ENCODE results near the gene GP1BA. TPM values are rescaled to one million over a fixed set of nuclear protein-coding genes. Genes with fewer than 3 reads are reported as not detected.

Gene GP1BA
- total RNA-seq, 1 experiment from 2014 or later: not detected

GRCh38 chr17:4950075-4950745 is 18.1 kb downstream of the GP1BA start (continued):
- TF ChIP-seq E2F1 (CRISPR knock-in tag; IDR thresholded peaks at IDR 0.05): no peak
- no peak for TF ChIP-seq ZNF416 (CRISPR knock-in tag; IDR thresholded peaks at IDR 0.05)
- 0 out of 2 replicates have a peak, but pooled peaks have one; percentile 17 for TF ChIP-seq ARID4B (CRISPR knock-in tag; IDR thresholded peaks at IDR 0.05; ENCODE audit: borderline replicate concordance)
- 0 out of 2 replicates have a peak, but pooled peaks have one; percentile 4 for TF ChIP-seq FOXP1 (CRISPR knock-in tag; IDR thresholded peaks at IDR 0.05; ENCODE audit: borderline replicate concordance)
- no peak for TF ChIP-seq ZBTB21 (CRISPR knock-in tag; IDR thresholded peaks at IDR 0.05; ENCODE audit: borderline replicate concordance)
- TF ChIP-seq FOXK1 (CRISPR knock-in tag; IDR thresholded peaks at IDR 0.05): 0 out of 2 replicates have a peak, but pooled peaks have one; percentile 5

GRCh38 chr17:4950746-4951204 is 18.7 kb downstream of the GP1BA start, which contains the start of gene ENO3:
Gene ENO3, plus strand, starts transcription at chr17:4951119. Its CDS starts 711 bp downstream, at chr17:4951830.
- Mint-ChIP-seq H3K9me3 (no peaks in the 10 kb centered on the region), H3K27ac (peak within 1 kb of the TSS; percentile 96), H3K4me3 (peak within 1 kb of the TSS; percentile 85), H3K4me1 (peaks cover 39% of the 10 kb centered on the region), H3K27me3 (ENCODE audit: low read depth) (no peaks in the 10 kb centered on the region), H3K36me3 (peaks cover 12% of the 10 kb centered on the region)
- TF ChIP-seq PRRX2 (CRISPR knock-in tag; IDR thresholded peaks at IDR 0.05) (no peak), HMGXB4 (CRISPR knock-in tag; IDR thresholded peaks at IDR 0.05) (peak; percentile 41; the same call in 1 of the 2 replicates)
- peak; percentile 4 for ATAC-seq
- peak; percentile 42 for DNase-seq (ENCODE audit: low spot score)
- POLR2A ChIA-PET: interaction anchor here (1.0 to 2.5 kb wide), 4 partner anchors 11 to 51 kb away, joined by 3 to 18 read pairs (median 6); partner anchors contain the start of genes C17orf107, RNF167, SLC25A11 and SPAG7
- CTCF ChIA-PET: interaction anchor here (0.5 to 5.4 kb wide), 10 partner anchors 8 to 111 kb away, joined by 3 to 27 read pairs (median 4); partner anchors contain the start of genes INCA1, KIF1C, RNF167 and SLC25A11

GRCh38 chr17:4951486-4951885 is 19.4 kb downstream of the GP1BA start:
- Mint-ChIP-seq H3K4me3 (peak overlapping the region; percentile 85), H3K27me3 (ENCODE audit: low read depth) (no peaks in the 10 kb centered on the region), H3K27ac (no peak overlapping the region), H3K9me3 (no peaks in the 10 kb centered on the region), H3K36me3 (peaks cover 6% of the 10 kb centered on the region), H3K4me1 (peaks cover 35% of the 10 kb centered on the region)
- ChIA-PET CTCF (interaction anchor here (0.6 to 5.4 kb wide), 8 partner anchors 8 to 111 kb away, joined by 3 to 27 read pairs (median 4); partner anchors contain the start of genes CAMTA2, INCA1, KIF1C and RNF167), POLR2A (interaction anchor here (0.7 to 2.5 kb wide), 5 partner anchors 8 to 52 kb away, joined by 3 to 18 read pairs (median 5); partner anchors contain the start of genes C17orf107, RNF167, SLC25A11 and SPAG7)
- ATAC-seq: no peak
- DNase-seq (ENCODE audit: low spot score): no peak
- TF ChIP-seq KAT7 (CRISPR knock-in tag; IDR thresholded peaks at IDR 0.05; ENCODE audit: borderline replicate concordance) (no peak), OVOL2 (CRISPR knock-in tag; IDR thresholded peaks at IDR 0.05; ENCODE audit: borderline replicate concordance) (no peak), GTF2I (CRISPR knock-in tag; conservative IDR thresholded peaks at IDR 0.05) (no peak), ETV6 (CRISPR knock-in tag; IDR thresholded peaks at IDR 0.05) (no peak), USF2 (CRISPR knock-in tag; IDR thresholded peaks at IDR 0.05) (no peak), ZNF416 (CRISPR knock-in tag; IDR thresholded peaks at IDR 0.05) (no peak), GRHL2 (CRISPR knock-in tag; IDR thresholded peaks at IDR 0.05; ENCODE audit: insufficient replicate concordance, severe bottlenecking) (no peak), ZNF317 (CRISPR knock-in tag; IDR thresholded peaks at IDR 0.05; ENCODE audit: borderline replicate concordance, low read depth) (no peak), FOXP4 (CRISPR knock-in tag; IDR thresholded peaks at IDR 0.05) (no peak), AR (CRISPR knock-in tag; IDR thresholded peaks at IDR 0.05) (no peak)
